Measurements from ENCODE around the gene XRCC3. TPM values are rescaled to one million over a fixed set of nuclear protein-coding genes. Genes with fewer than 3 reads are reported as not detected.

Gene XRCC3
- total RNA-seq = 10 to 100 TPM; 31.5 to 47.4 TPM

GRCh38 chr14:103715052-103716000 is at the start of gene XRCC3, which contains the start of gene ZFYVE21:
Gene XRCC3 (minus strand): TSS chr14:103715451. CDS start chr14:103711087, 4,364 bp downstream.
Gene ZFYVE21 (plus strand): TSS chr14:103715810. CDS start chr14:103715842, 32 bp downstream.
- no peaks in the 10 kb centered on the region for H3K27me3 Mint-ChIP-seq (ENCODE audit: low read depth)
- H3K4me3 Mint-ChIP-seq = peak within 1 kb of the TSS; percentile 85 to 93
- DNase-seq (peak; percentile 99 to 100), ATAC-seq (replicated peaks in 1 of 2) (peak; percentile 94)
- H3K27ac Mint-ChIP-seq = peak within 1 kb of the TSS; percentile 95
- peaks cover 0 to 5% of the 10 kb centered on the region in 2 donors for H3K36me3 Mint-ChIP-seq (ENCODE audit: insufficient read depth in 2 of 2)
- no peaks in the 10 kb centered on the region for H3K9me3 Mint-ChIP-seq
- H3K4me1 Mint-ChIP-seq (ENCODE audit: low read depth) = peaks cover 60% of the 10 kb centered on the region

GRCh38 chr14:103763730-103764488 is 48.7 kb upstream of the XRCC3 start:
- Mint-ChIP-seq H3K27ac (no peak overlapping the region), H3K36me3 (ENCODE audit: insufficient read depth in 2 of 2) (no peaks in the 10 kb centered on the region), H3K4me1 (ENCODE audit: low read depth) (no peaks in the 10 kb centered on the region), H3K27me3 (ENCODE audit: low read depth) (no peaks in the 10 kb centered on the region), H3K9me3 (no peaks in the 10 kb centered on the region), H3K4me3 (no peak overlapping the region)
- DNase-seq (no peak), ATAC-seq (replicated peaks in 1 of 2) (peak; percentile 37 to 51)

- ATAC-seq (replicated peaks in 1 of 2) (no peak), DNase-seq (no peak)
- H3K27ac Mint-ChIP-seq = no peak overlapping the region
- no peak overlapping the region for H3K4me3 Mint-ChIP-seq
- H3K27me3 Mint-ChIP-seq (ENCODE audit: low read depth) = no peaks in the 10 kb centered on the region
- no peaks in the 10 kb centered on the region for H3K4me1 Mint-ChIP-seq (ENCODE audit: low read depth)
- no peaks in the 10 kb centered on the region for H3K9me3 Mint-ChIP-seq
- no peaks in the 10 kb centered on the region for H3K36me3 Mint-ChIP-seq (ENCODE audit: insufficient read depth in 2 of 2)
Measured at GRCh38 chr14:103762541-103762940, 47.3 kb upstream of the XRCC3 start.

GRCh38 chr14:103762036-103762435 is 46.8 kb upstream of the XRCC3 start:
- ATAC-seq (replicated peaks in 1 of 2) (no peak), DNase-seq (no peak)
- H3K4me1 Mint-ChIP-seq (ENCODE audit: low read depth) = no peaks in the 10 kb centered on the region
- no peak overlapping the region for H3K27ac Mint-ChIP-seq
- no peaks in the 10 kb centered on the region for H3K9me3 Mint-ChIP-seq
- no peaks in the 10 kb centered on the region for H3K27me3 Mint-ChIP-seq (ENCODE audit: low read depth)
- H3K4me3 Mint-ChIP-seq = no peak overlapping the region
- H3K36me3 Mint-ChIP-seq (ENCODE audit: insufficient read depth in 2 of 2) = no peaks in the 10 kb centered on the region

GRCh38 chr14:103758059-103758776 is 43.0 kb upstream of the XRCC3 start:
- no peaks in the 10 kb centered on the region for H3K9me3 Mint-ChIP-seq
- H3K4me3 Mint-ChIP-seq = no peak overlapping the region
- no peak overlapping the region for H3K27ac Mint-ChIP-seq
- no peak for DNase-seq
- no peaks in the 10 kb centered on the region for H3K27me3 Mint-ChIP-seq (ENCODE audit: low read depth)
- no peak for ATAC-seq (replicated peaks in 1 of 2)
- H3K36me3 Mint-ChIP-seq (ENCODE audit: insufficient read depth in 2 of 2) = no peaks in the 10 kb centered on the region
- no peaks in the 10 kb centered on the region for H3K4me1 Mint-ChIP-seq (ENCODE audit: low read depth)

- no peaks in the 10 kb centered on the region for H3K9me3 Mint-ChIP-seq
- no peak for DNase-seq
Measured at GRCh38 chr14:103755060-103755459, 39.8 kb upstream of the XRCC3 start.

GRCh38 chr14:103753774-103754173 is 38.5 kb upstream of the XRCC3 start:
- DNase-seq (no peak), ATAC-seq (replicated peaks in 1 of 2) (no peak)
- H3K36me3 Mint-ChIP-seq (ENCODE audit: insufficient read depth in 2 of 2) = no peaks in the 10 kb centered on the region
- no peaks in the 10 kb centered on the region for H3K27me3 Mint-ChIP-seq (ENCODE audit: low read depth)
- H3K9me3 Mint-ChIP-seq = no peaks in the 10 kb centered on the region
- H3K4me3 Mint-ChIP-seq = no peak overlapping the region
- H3K27ac Mint-ChIP-seq = peak overlapping the region; percentile 48
- peaks cover 14% of the 10 kb centered on the region for H3K4me1 Mint-ChIP-seq (ENCODE audit: low read depth)

More at GRCh38 chr14:103755060-103755459, 39.8 kb upstream of the XRCC3 start:
- Mint-ChIP-seq H3K27me3 (ENCODE audit: low read depth) (no peaks in the 10 kb centered on the region), H3K4me1 (ENCODE audit: low read depth) (peaks cover 3% of the 10 kb centered on the region), H3K27ac (no peak overlapping the region), H3K4me3 (no peak overlapping the region), H3K36me3 (ENCODE audit: insufficient read depth in 2 of 2) (no peaks in the 10 kb centered on the region)
- no peak for ATAC-seq (replicated peaks in 1 of 2)

GRCh38 chr14:103749860-103750259 is 34.6 kb upstream of the XRCC3 start:
- Mint-ChIP-seq H3K27ac (no peak overlapping the region), H3K4me1 (ENCODE audit: low read depth) (peaks cover 23% of the 10 kb centered on the region), H3K27me3 (ENCODE audit: low read depth) (no peaks in the 10 kb centered on the region), H3K9me3 (no peaks in the 10 kb centered on the region), H3K36me3 (ENCODE audit: insufficient read depth in 2 of 2) (no peaks in the 10 kb centered on the region), H3K4me3 (no peak overlapping the region)
- DNase-seq = no peak
- ATAC-seq (replicated peaks in 1 of 2) = no peak

- Mint-ChIP-seq H3K4me1 (ENCODE audit: low read depth) (peaks cover 23% of the 10 kb centered on the region), H3K9me3 (no peaks in the 10 kb centered on the region), H3K36me3 (ENCODE audit: insufficient read depth in 2 of 2) (no peaks in the 10 kb centered on the region), H3K4me3 (no peak overlapping the region), H3K27me3 (ENCODE audit: low read depth) (no peaks in the 10 kb centered on the region), H3K27ac (no peak overlapping the region)
- no peak for DNase-seq
- no peak for ATAC-seq (replicated peaks in 1 of 2)
Measured at GRCh38 chr14:103749452-103749851, 34.2 kb upstream of the XRCC3 start.

- peak; percentile 94 to 96 for ATAC-seq (replicated peaks in 1 of 2)
- H3K4me3 Mint-ChIP-seq = peak overlapping the region in 1 of 2 donors; percentile 31
- H3K27me3 Mint-ChIP-seq (ENCODE audit: low read depth) = no peaks in the 10 kb centered on the region
- peak; percentile 52 for DNase-seq
- H3K9me3 Mint-ChIP-seq = no peaks in the 10 kb centered on the region
- H3K27ac Mint-ChIP-seq = no peak overlapping the region
- H3K4me1 Mint-ChIP-seq (ENCODE audit: low read depth) = peaks cover 23% of the 10 kb centered on the region
- no peaks in the 10 kb centered on the region for H3K36me3 Mint-ChIP-seq (ENCODE audit: insufficient read depth in 2 of 2)
Measured at GRCh38 chr14:103748534-103748857, 33.2 kb upstream of the XRCC3 start.

- ATAC-seq (replicated peaks in 1 of 2) = no peak
- no peaks in the 10 kb centered on the region for H3K9me3 Mint-ChIP-seq
- H3K27me3 Mint-ChIP-seq (ENCODE audit: low read depth) = no peaks in the 10 kb centered on the region
- no peak overlapping the region for H3K27ac Mint-ChIP-seq
- no peaks in the 10 kb centered on the region for H3K36me3 Mint-ChIP-seq (ENCODE audit: insufficient read depth in 2 of 2)
- H3K4me1 Mint-ChIP-seq (ENCODE audit: low read depth) = peaks cover 23% of the 10 kb centered on the region
- DNase-seq = no peak
- H3K4me3 Mint-ChIP-seq = no peak overlapping the region
Measured at GRCh38 chr14:103746701-103747100, 31.4 kb upstream of the XRCC3 start.

- no peaks in the 10 kb centered on the region for H3K36me3 Mint-ChIP-seq (ENCODE audit: insufficient read depth in 2 of 2)
- no peaks in the 10 kb centered on the region for H3K9me3 Mint-ChIP-seq
- no peak for ATAC-seq (replicated peaks in 1 of 2)
- H3K4me3 Mint-ChIP-seq = no peak overlapping the region
- H3K27ac Mint-ChIP-seq = no peak overlapping the region
- no peak for DNase-seq
- H3K4me1 Mint-ChIP-seq (ENCODE audit: low read depth) = peaks cover 23% of the 10 kb centered on the region
- no peaks in the 10 kb centered on the region for H3K27me3 Mint-ChIP-seq (ENCODE audit: low read depth)
Measured at GRCh38 chr14:103745424-103745823, 30.2 kb upstream of the XRCC3 start.
